WTC11 (cell line): ENCODE data around the gene NXF1.

Source experiments
- CTCF ChIP-seq: fragments of 200-600 bp; IDR thresholded peaks from 2 replicates; pipeline ENCODE4 v1.8.0; 2022; ENCODE audit warnings: antibody characterized with exemption
- GABPB1 ChIP-seq: sonication (generic); formaldehyde crosslinking; IDR thresholded peaks from 2 replicates; pipeline ENCODE4 v1.8.1; 2023; ENCODE audit warnings: mild to moderate bottlenecking, missing genetic modification reagents
- NFE2L1 ChIP-seq: sonication (generic); formaldehyde crosslinking; IDR thresholded peaks from 2 replicates; pipeline ENCODE4 v1.8.1; 2023; ENCODE audit warnings: missing genetic modification reagents
- PRRX2 ChIP-seq: fragments of 250-450 bp; sonication (Bioruptor Pico); IDR thresholded peaks from 2 replicates; pipeline ENCODE4 v1.8.0; 2021; ENCODE audit warnings: mild to moderate bottlenecking

GRCh38 chr11:62788991-62789390, 16.2 kb downstream of the NXF1 start:
- no peak for TF ChIP-seq NFE2L1
- TF ChIP-seq CTCF, result no peak
- no peak for TF ChIP-seq PRRX2 (CRISPR knock-in tag)
- TF ChIP-seq GABPB1 (CRISPR knock-in tag), result no peak
